Fibroblast of the aortic adventitia (primary cell): ENCODE results near the gene PRR14. TPM values are rescaled to one million over a fixed set of nuclear protein-coding genes. Genes with fewer than 3 reads are reported as not detected.
"Not testable (repeated sequence)": the region's sequence is repeated elsewhere in the genome, so short reads cannot be mapped to it uniquely, and the experiment has no call there.

Experiments
- DNase-seq: peaks from one replicate; pipeline ENCODE4 v3.0.0-alpha.2; 2010; ENCODE audit warnings: low read depth
- H3K4me3 ChIP-seq: 2 replicates; pipeline ENCODE4 v1.5.1; 2011; ENCODE audit warnings: low read depth, mild to moderate bottlenecking, control low read depth, low read length, moderate library complexity
- small RNA-seq: library from RNA; depleted of rRNA; stranded (forward); fragments of <200 nt; gene quantifications from one replicate; pipeline ENCODE3, GENCODE V24; 2012
- total RNA-seq: library from RNA; depleted of rRNA; stranded (reverse); fragments of >200 nt; gene quantifications from 2 replicates; pipeline ENCODE4 v1.2.3, GENCODE V29; 2012; ENCODE audit warnings: low replicate concordance
- TF ChIP-seq, protein P1 (sequence below): IDR thresholded peaks from 2 replicates; pipeline ENCODE4 v1.5.1; 2011; ENCODE audit warnings: mild to moderate bottlenecking, low read length, control low read depth, inconsistent platforms; ENCODE audit not compliant: insufficient read depth

The PRR14 gene
- total RNA-seq, 1 donor: 14.5 TPM

- DNase-seq: peak; percentile 72
These were observed 48.3 kb downstream of the PRR14 start, which contains the start of gene SRCAP for GRCh38 chr16:30698816-30699614. SRCAP (plus strand) TSS chr16:30699171; CDS start chr16:30700825, 1,654 bp downstream.

DNA sequence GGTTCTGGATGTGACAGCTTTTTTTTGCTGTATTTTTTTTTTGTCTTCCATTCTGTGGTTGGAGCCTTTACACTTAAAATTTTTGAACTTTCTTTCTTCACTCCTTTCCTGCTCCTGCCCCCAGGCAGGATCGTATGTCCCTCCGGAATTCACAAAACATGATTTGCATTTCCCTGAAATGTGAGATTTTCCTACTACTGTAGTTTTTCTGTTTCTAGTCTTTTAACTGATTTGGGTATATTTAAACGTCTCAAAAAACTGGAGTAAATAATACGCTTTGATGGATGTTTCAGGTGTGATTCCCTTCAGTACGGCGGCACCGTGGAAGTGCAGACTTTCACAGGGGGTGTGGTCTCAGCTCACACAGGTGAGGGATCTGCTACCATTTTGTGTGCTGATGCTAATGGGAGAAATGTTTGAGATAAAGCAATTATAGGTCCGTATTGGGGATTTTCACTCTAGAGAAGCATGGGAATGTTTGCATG, 48.9 kb downstream of the PRR14 start:
- DNase-seq: no peak
- H3K4me3 ChIP-seq: peak overlapping the region; percentile 91
- TF ChIP-seq, protein P1, sequence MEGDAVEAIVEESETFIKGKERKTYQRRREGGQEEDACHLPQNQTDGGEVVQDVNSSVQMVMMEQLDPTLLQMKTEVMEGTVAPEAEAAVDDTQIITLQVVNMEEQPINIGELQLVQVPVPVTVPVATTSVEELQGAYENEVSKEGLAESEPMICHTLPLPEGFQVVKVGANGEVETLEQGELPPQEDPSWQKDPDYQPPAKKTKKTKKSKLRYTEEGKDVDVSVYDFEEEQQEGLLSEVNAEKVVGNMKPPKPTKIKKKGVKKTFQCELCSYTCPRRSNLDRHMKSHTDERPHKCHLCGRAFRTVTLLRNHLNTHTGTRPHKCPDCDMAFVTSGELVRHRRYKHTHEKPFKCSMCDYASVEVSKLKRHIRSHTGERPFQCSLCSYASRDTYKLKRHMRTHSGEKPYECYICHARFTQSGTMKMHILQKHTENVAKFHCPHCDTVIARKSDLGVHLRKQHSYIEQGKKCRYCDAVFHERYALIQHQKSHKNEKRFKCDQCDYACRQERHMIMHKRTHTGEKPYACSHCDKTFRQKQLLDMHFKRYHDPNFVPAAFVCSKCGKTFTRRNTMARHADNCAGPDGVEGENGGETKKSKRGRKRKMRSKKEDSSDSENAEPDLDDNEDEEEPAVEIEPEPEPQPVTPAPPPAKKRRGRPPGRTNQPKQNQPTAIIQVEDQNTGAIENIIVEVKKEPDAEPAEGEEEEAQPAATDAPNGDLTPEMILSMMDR: no peak

More at GRCh38 chr16:30698816-30699614, 48.3 kb downstream of the PRR14 start, which contains the start of gene SRCAP:
- peak within 1 kb of the TSS; percentile 91 for H3K4me3 ChIP-seq
- TF ChIP-seq, protein P1: no peak

DNA sequence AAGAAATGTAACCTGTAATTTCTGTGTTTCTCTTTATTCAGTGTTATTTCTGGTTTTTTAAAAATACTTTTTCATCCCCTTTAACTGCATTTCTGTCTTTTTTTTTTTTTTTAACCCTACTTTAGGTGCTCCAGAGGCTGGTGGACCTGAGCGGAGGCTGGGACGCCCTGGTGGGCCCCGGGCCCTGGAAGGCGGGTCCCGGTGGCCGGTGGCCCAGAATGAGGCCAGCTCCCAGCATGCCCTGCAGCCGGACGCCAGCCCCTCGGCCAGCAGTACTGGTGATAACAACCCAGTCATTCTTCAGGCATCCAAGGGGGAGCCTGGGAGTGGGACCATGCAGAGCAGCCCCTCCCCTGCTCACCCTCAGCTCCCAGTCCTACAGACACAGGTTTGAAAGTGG, 49.7 kb downstream of the PRR14 start:
- TF ChIP-seq, protein P1: no peak
- peak; percentile 73 for DNase-seq
- H3K4me3 ChIP-seq: peak overlapping the region; percentile 37

GRCh38 chr16:30700971-30701370, 50.2 kb downstream of the PRR14 start:
- H3K4me3 ChIP-seq: peak overlapping the region; percentile 37
- DNase-seq: no peak
- TF ChIP-seq, protein P1: no peak

DNA sequence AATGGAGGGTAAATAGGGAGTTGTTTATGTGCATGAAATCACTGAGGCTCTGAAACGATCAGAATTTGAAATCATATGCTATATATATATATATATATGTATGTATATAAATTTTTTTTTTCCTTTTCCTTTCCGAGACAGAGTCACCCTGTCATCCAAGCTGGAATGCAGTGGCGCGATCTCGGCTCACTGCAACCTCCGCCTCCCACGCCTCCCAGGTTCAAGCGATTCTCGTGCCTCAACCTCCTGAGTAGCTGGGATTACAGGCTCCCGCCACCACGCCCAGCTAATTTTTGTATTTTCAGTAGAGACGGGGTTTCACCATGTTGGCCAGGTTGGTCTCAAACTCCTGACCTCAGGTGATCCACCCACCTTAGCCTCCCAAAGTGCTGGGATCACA, 52.3 kb downstream of the PRR14 start:
- DNase-seq, H3K4me3 ChIP-seq: not testable (repeated sequence)

- no peak overlapping the region for H3K4me3 ChIP-seq
- TF ChIP-seq, protein P1: no peak
These were observed 53.2 kb downstream of the PRR14 start for GRCh38 chr16:30703971-30704370.

More at GRCh38 chr16:30703971-30704370, 53.2 kb downstream of the PRR14 start:
- DNase-seq: no peak

Small RNA genes within 50 kb of the gene (small RNA-seq; reads per million reads assigned to genes)
- not detected for gene AC093249.1
- not detected for gene RNU6-1043P
- gene RNU6-416P: not detected

Other genes starting within 250 kb of the PRR14 start
- 12.6 and 16.2 TPM in 2 replicates for gene ZNF771, start 243.4 kb upstream of the PRR14 start, total RNA-seq
- 28.0 and 42.0 TPM in 2 replicates for gene DCTPP1, start 220.9 kb upstream of the PRR14 start, total RNA-seq
- 15.0 and 15.8 TPM in 2 replicates for gene SEPHS2, start 205.1 kb upstream of the PRR14 start, total RNA-seq
- not detected in 2 replicates for gene ITGAL, start 178.2 kb upstream of the PRR14 start, total RNA-seq
- 20.9 and 21.6 TPM in 2 replicates for gene ZNF768, start 124.4 kb upstream of the PRR14 start, total RNA-seq
- 14.0 and 16.0 TPM in 2 replicates for gene ZNF747, start 116.1 kb upstream of the PRR14 start, total RNA-seq
- gene ZNF764, start 92.6 kb upstream of the PRR14 start, total RNA-seq: 5.3 and 11.2 TPM in 2 replicates
- 6.7 and 57.4 TPM in 2 replicates for gene ZNF688, start 79.2 kb upstream of the PRR14 start, total RNA-seq
- gene ZNF785, start 65.3 kb upstream of the PRR14 start, total RNA-seq: 8.1 and 8.3 TPM in 2 replicates
- gene ZNF689, start 40.6 kb upstream of the PRR14 start, total RNA-seq: 7.0 and 8.1 TPM in 2 replicates
- gene FBRS, start 7.5 kb downstream of the PRR14 start, total RNA-seq: 18.3 and 28.4 TPM in 2 replicates
- 10.8 and 21.9 TPM in 2 replicates for gene SRCAP, start 48.2 kb downstream of the PRR14 start, total RNA-seq
- 20.8 and 24.0 TPM in 2 replicates for gene PHKG2, start 97.5 kb downstream of the PRR14 start, total RNA-seq
- 0.49 and 2.7 TPM in 2 replicates for gene CFAP119, start 111.1 kb downstream of the PRR14 start, total RNA-seq
- gene RNF40, start 111.4 kb downstream of the PRR14 start, total RNA-seq: 73.5 and 89.4 TPM in 2 replicates
- gene ZNF629, start 136.2 kb downstream of the PRR14 start, total RNA-seq: 10.6 and 15.0 TPM in 2 replicates
- gene BCL7C, start 243.1 kb downstream of the PRR14 start, total RNA-seq: 22.3 and 45.5 TPM in 2 replicates
- 2.5 and 3.2 TPM in 2 replicates for gene CTF1, start 245.7 kb downstream of the PRR14 start, total RNA-seq